Measurements from ENCODE around the gene ATP13A5. TPM values are rescaled to one million over a fixed set of nuclear protein-coding genes. Genes with fewer than 3 reads are reported as not detected.

ATP13A5 gene
- total and polyA plus RNA-seq, 2 of the 8 experiments (the other 6 are each of a cell fraction or from before 2014, with no cell fraction given): not detected

DNA sequence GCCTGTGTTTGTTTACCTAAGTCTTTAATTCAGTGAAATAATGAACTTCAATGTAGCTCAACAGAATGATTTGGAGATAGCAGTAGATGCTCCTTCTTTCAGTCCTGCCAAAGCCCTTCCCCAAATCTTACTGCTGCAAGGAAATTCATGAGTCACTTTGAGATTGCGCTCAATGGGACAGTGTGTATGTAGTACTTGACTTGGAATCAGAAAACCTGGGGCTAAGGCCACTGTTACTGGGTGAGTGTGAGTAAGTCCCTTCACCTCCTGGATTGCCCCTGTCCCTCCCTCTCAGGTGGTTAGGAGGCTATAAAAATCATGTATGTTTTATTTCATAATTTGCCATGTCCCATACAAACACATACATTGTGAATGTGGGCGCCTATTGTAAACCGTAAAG lies 29.9 kb downstream of the ATP13A5 start:
- H3K4ac ChIP-seq (replicated peaks; ENCODE audit: insufficient read length, low read depth, low read length): no peak overlapping the region
- H3K4me3 ChIP-seq (ENCODE audit: extremely low read depth in 1 of 4, insufficient read depth in 2 of 4, low read depth in 3 of 4, low read length in 4 of 4): no peak overlapping the region
- H2BK15ac ChIP-seq (ENCODE audit: low read length): no peak overlapping the region
- no peak overlapping the region for H3K27ac ChIP-seq (ENCODE audit: low read depth, low read length)
- H2BK12ac ChIP-seq (ENCODE audit: low read depth, low read length): 0 out of 2 replicates have a peak overlapping the region, but pooled peaks have one; percentile 1
- peaks cover 3 to 21% (median 17%) of the 10 kb centered on the region in 4 experiments; a peak in 6 of 7 replicates for H3K4me1 ChIP-seq (replicated peaks in 1 of 4; ENCODE audit: control insufficient read depth in 3 of 4, insufficient read depth in 4 of 4, low read length in 3 of 4)
- FAIRE-seq (no peak), DNase-seq (ENCODE audit: low read depth in 1 of 2, low spot score in 2 of 2) (no peak)
- no peak overlapping the region for H3K18ac ChIP-seq (ENCODE audit: extremely low read depth, low read length)
- no peak overlapping the region for H2BK5ac ChIP-seq (ENCODE audit: low read depth, low read length)
- WGBS, 2 experiments (ENCODE audit: extremely low coverage in 1 of 2, insufficient coverage in 1 of 2, insufficient read length in 1 of 2, insufficient replicate concordance in 2 of 2, low coverage in 1 of 2, low lambda C conversion rate in 2 of 2, missing lambda C conversion rate in 1 of 2): 42% methylated on average over 3 of the region's 3 CpGs; no CpG with 5 or more reads in 1 of the 2 experiments
- H3K79me2 ChIP-seq (ENCODE audit: control insufficient read depth in 1 of 2, insufficient read depth in 2 of 2, low read length in 2 of 2): no peaks in the 10 kb centered on the region
- no peak overlapping the region for H4K5ac ChIP-seq (ENCODE audit: insufficient read length, low read depth, low read length)
- H2BK20ac ChIP-seq (ENCODE audit: low read length): no peak overlapping the region
- H3K23ac ChIP-seq (ENCODE audit: insufficient read length): no peak overlapping the region
- H2BK120ac ChIP-seq (replicated peaks; ENCODE audit: low read depth, low read length): no peak overlapping the region
- peaks cover 0 to 2% (median 0%) of the 10 kb centered on the region in 4 experiments; a peak in 1 of 7 replicates for H3K27me3 ChIP-seq (replicated peaks in 1 of 4; ENCODE audit: control insufficient read depth in 3 of 4, extremely low read depth in 1 of 4, insufficient read depth in 3 of 4, low read length in 3 of 4)
- no peak overlapping the region for H3K56ac ChIP-seq (replicated peaks; ENCODE audit: insufficient read length, low read depth, low read length)
- H3K9ac ChIP-seq (replicated peaks in 1 of 4; ENCODE audit: extremely low read depth in 1 of 4, low read depth in 3 of 4, low read length in 3 of 4): no peak overlapping the region
- H3K9me3 ChIP-seq (ENCODE audit: insufficient read depth in 2 of 2, low read depth in 1 of 2, low read length in 1 of 2): no peaks in the 10 kb centered on the region
- no peak overlapping the region for H4K8ac ChIP-seq (ENCODE audit: extremely low read depth, insufficient read depth, low read length)
- no peak overlapping the region for H4K91ac ChIP-seq (replicated peaks; ENCODE audit: insufficient read length, low read length)
- H2AK5ac ChIP-seq (ENCODE audit: low read depth, low read length): no peak overlapping the region
- H2AFZ ChIP-seq (ENCODE audit: low read length): no peak overlapping the region
- H3K79me1 ChIP-seq (ENCODE audit: low read depth, low read length): no peaks in the 10 kb centered on the region
- H3K14ac ChIP-seq (ENCODE audit: insufficient read length): no peak overlapping the region
- POLR2A ChIA-PET (ENCODE audit: partially characterized antibody): interaction anchor here (0.8 to 1.3 kb wide), 2 partner anchors 13 to 107 kb away, joined by 3 to 4 read pairs; partner anchors contain the start of gene PLAAT1
- H3K36me3 ChIP-seq (ENCODE audit: control insufficient read depth in 2 of 4, insufficient read depth in 4 of 4, low read length in 3 of 4): no peaks in the 10 kb centered on the region
- H3K23me2 ChIP-seq (ENCODE audit: low read depth, low read length): no peaks in the 10 kb centered on the region
- H3K4me2 ChIP-seq (ENCODE audit: insufficient read depth in 1 of 2, low read depth in 2 of 2, low read length in 2 of 2): peak overlapping the region in 1 of 2 experiments; percentile 57; a peak in 2 of 4 replicates
- no peaks in the 10 kb centered on the region for H4K20me1 ChIP-seq (replicated peaks in 1 of 2; ENCODE audit: control insufficient read depth in 1 of 2, insufficient read depth in 2 of 2, low read length in 2 of 2)
- CTCF ChIA-PET (ENCODE audit: partially characterized antibody): no interaction called here
- TF ChIP-seq NANOG (IDR thresholded peaks at IDR 0.05; ENCODE audit: insufficient read depth, low read depth, low read length, poor library complexity, severe bottlenecking) (no peak), POLR2AphosphoS5 (IDR thresholded peaks at IDR 0.05; ENCODE audit: low read depth, low read length) (no peak), RAD21 (IDR thresholded peaks at IDR 0.05 in 1 of 2, conservative IDR thresholded peaks at IDR 0.05 in 1 of 2; ENCODE audit: low read depth in 2 of 2, low read length in 2 of 2) (no peak), USF2 (IDR thresholded peaks at IDR 0.05; ENCODE audit: low read length) (no peak), TCF12 (IDR thresholded peaks at IDR 0.05; ENCODE audit: low read depth, low read length) (no peak), TEAD4 (IDR thresholded peaks at IDR 0.05; ENCODE audit: low read depth, low read length) (no peak), BACH1 (IDR thresholded peaks at IDR 0.05; ENCODE audit: low read length) (no peak), SP4 (IDR thresholded peaks at IDR 0.05; ENCODE audit: low read length) (no peak), TBP (IDR thresholded peaks at IDR 0.05; ENCODE audit: low read depth, low read length) (no peak)
- TF ChIP-seq, protein P1, sequence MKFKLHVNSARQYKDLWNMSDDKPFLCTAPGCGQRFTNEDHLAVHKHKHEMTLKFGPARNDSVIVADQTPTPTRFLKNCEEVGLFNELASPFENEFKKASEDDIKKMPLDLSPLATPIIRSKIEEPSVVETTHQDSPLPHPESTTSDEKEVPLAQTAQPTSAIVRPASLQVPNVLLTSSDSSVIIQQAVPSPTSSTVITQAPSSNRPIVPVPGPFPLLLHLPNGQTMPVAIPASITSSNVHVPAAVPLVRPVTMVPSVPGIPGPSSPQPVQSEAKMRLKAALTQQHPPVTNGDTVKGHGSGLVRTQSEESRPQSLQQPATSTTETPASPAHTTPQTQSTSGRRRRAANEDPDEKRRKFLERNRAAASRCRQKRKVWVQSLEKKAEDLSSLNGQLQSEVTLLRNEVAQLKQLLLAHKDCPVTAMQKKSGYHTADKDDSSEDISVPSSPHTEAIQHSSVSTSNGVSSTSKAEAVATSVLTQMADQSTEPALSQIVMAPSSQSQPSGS (IDR thresholded peaks at IDR 0.05; ENCODE audit: low read length): no peak
- TF ChIP-seq, protein P2, sequence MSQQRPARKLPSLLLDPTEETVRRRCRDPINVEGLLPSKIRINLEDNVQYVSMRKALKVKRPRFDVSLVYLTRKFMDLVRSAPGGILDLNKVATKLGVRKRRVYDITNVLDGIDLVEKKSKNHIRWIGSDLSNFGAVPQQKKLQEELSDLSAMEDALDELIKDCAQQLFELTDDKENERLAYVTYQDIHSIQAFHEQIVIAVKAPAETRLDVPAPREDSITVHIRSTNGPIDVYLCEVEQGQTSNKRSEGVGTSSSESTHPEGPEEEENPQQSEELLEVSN (IDR thresholded peaks at IDR 0.05): no peak
